H1 (cell line): Measurements from ENCODE around the gene ATE1. TPM values are rescaled to one million over a fixed set of nuclear protein-coding genes. Genes with fewer than 3 reads are reported as not detected.
A peak's percentile ranks its signal among the peaks of the same experiment; 100 is the strongest.

Experiments
- CTCF ChIA-PET: fragments of 300-600 bp; sonication (Branson Sonifier 250); formaldehyde crosslinking; loops from one replicate; lab custom pipeline; 2021; ENCODE audit not compliant: partially characterized antibody; lab: Charles Lee
- POLR2A ChIA-PET: fragments of 300-600 bp; sonication (Branson Sonifier 250); formaldehyde crosslinking; loops from one replicate; lab custom pipeline; 2021; ENCODE audit warnings: inconsistent platforms; ENCODE audit not compliant: partially characterized antibody; lab: Charles Lee
- DNase-seq, 2 experiments: peaks; one replicate each; pipeline versions ENCODE4 v3.0.0 to v3.0.0-alpha.2; 2010 to 2022; ENCODE audit warnings: low spot score in 2 of 2, low read depth in 1 of 2, mixed read lengths in 1 of 2
- FAIRE-seq: peaks from 2 replicates; lab custom pipeline; 2011; peaks lifted over from hg19 to GRCh38; lab: Jason Lieb, UNC
- H2AFZ ChIP-seq: 2 replicates; pipeline ENCODE4 v1.8.1; 2012; ENCODE audit warnings: low read length, inconsistent platforms
- H2AK5ac ChIP-seq: 2 replicates; pipeline ENCODE4 v1.6.1; 2013; ENCODE audit warnings: low read depth, low read length
- H2BK120ac ChIP-seq: replicated peaks from 2 replicates; pipeline ENCODE3; 2013; ENCODE audit warnings: low read depth, low read length, inconsistent platforms
- H2BK12ac ChIP-seq: 2 replicates; pipeline ENCODE4 v1.6.1; 2013; ENCODE audit warnings: low read depth, low read length
- H2BK15ac ChIP-seq: 2 replicates; pipeline ENCODE4 v1.6.1; 2013; ENCODE audit warnings: low read length
- H2BK20ac ChIP-seq: 2 replicates; pipeline ENCODE4 v1.6.1; 2013; ENCODE audit warnings: low read length
- H2BK5ac ChIP-seq: 2 replicates; pipeline ENCODE4 v1.6.1; 2013; ENCODE audit warnings: low read depth, low read length
- H3K14ac ChIP-seq: 2 replicates; pipeline ENCODE4 v1.6.1; 2013; ENCODE audit warnings: inconsistent platforms; ENCODE audit not compliant: insufficient read length
- H3K18ac ChIP-seq: 2 replicates; pipeline ENCODE4 v1.6.1; 2013; ENCODE audit warnings: low read length; ENCODE audit errors: extremely low read depth
- H3K23ac ChIP-seq: 2 replicates; pipeline ENCODE4 v1.6.1; 2013; ENCODE audit warnings: inconsistent platforms; ENCODE audit not compliant: insufficient read length
- H3K23me2 ChIP-seq: 2 replicates; pipeline ENCODE4 v1.6.1; 2013; ENCODE audit warnings: low read depth, low read length
- H3K27ac ChIP-seq: 2 replicates; pipeline ENCODE4 v1.6.1; 2011; ENCODE audit warnings: low read depth, low read length, inconsistent platforms
- H3K27me3 ChIP-seq, 4 experiments: replicated peaks in 1 of 4; 1 replicate in 1 of 4; 2 replicates in 3 of 4; pipeline versions ENCODE4 v1.6.1 to v1.8.1; 2011 to 2013; ENCODE audit warnings: low read length in 3 of 4, mild to moderate bottlenecking in 3 of 4, inconsistent platforms in 2 of 4, mixed read lengths in 2 of 4, moderate library complexity in 1 of 4; ENCODE audit not compliant: control insufficient read depth in 3 of 4, insufficient read depth in 3 of 4; ENCODE audit errors: extremely low read depth in 1 of 4
- H3K36me3 ChIP-seq, 4 experiments: 2 replicates each; pipeline versions ENCODE4 v1.6.1 to v1.8.1; 2011 to 2013; ENCODE audit warnings: mild to moderate bottlenecking in 4 of 4, low read length in 3 of 4, moderate library complexity in 2 of 4, control low read depth in 1 of 4, inconsistent platforms in 1 of 4; ENCODE audit not compliant: insufficient read depth in 4 of 4, control insufficient read depth in 2 of 4
- H3K4ac ChIP-seq: replicated peaks from 2 replicates; pipeline ENCODE3; 2013; ENCODE audit warnings: low read length, low read depth, mixed read lengths, inconsistent platforms; ENCODE audit not compliant: insufficient read length
- H3K4me1 ChIP-seq, 4 experiments: replicated peaks in 1 of 4; 1 replicate in 1 of 4; 2 replicates in 3 of 4; pipeline versions ENCODE4 v1.6.1 to v1.8.1; 2011 to 2013; ENCODE audit warnings: low read length in 3 of 4, inconsistent platforms in 2 of 4, mixed read lengths in 1 of 4; ENCODE audit not compliant: insufficient read depth in 4 of 4, control insufficient read depth in 3 of 4
- H3K4me2 ChIP-seq, 2 experiments: 2 replicates each; pipeline versions ENCODE4 v1.6.1 to v1.8.1; 2011 to 2013; ENCODE audit warnings: low read depth in 2 of 2, low read length in 2 of 2, control low read depth in 1 of 2, inconsistent platforms in 1 of 2, mild to moderate bottlenecking in 1 of 2; ENCODE audit not compliant: insufficient read depth in 1 of 2
- H3K4me3 ChIP-seq, 4 experiments: fragments of 200-600, 300-600 bp in 1 of 4; sonication (generic), shearing (Covaris generic), sonication (Bioruptor Twin) in 1 of 4; 2 replicates each; pipeline versions ENCODE4 v1.5.1 to v1.8.1; 2011 to 2016; ENCODE audit warnings: low read length in 4 of 4, low read depth in 3 of 4, control low read depth in 2 of 4, inconsistent platforms in 2 of 4, mild to moderate bottlenecking in 2 of 4, mixed read lengths in 1 of 4, moderate library complexity in 1 of 4; ENCODE audit not compliant: insufficient read depth in 2 of 4; ENCODE audit errors: extremely low read depth in 1 of 4
- H3K56ac ChIP-seq: replicated peaks from 2 replicates; pipeline ENCODE3; 2013; ENCODE audit warnings: low read depth, mild to moderate bottlenecking, mixed read lengths, low read length, inconsistent platforms; ENCODE audit not compliant: insufficient read length
- H3K79me1 ChIP-seq: 2 replicates; pipeline ENCODE4 v1.6.1; 2013; ENCODE audit warnings: low read depth, low read length, control low read depth
- H3K79me2 ChIP-seq, 2 experiments: 2 replicates each; pipeline versions ENCODE4 v1.6.1 to v1.8.1; 2012 to 2013; ENCODE audit warnings: low read length in 2 of 2, mild to moderate bottlenecking in 2 of 2, inconsistent platforms in 1 of 2; ENCODE audit not compliant: insufficient read depth in 2 of 2, control insufficient read depth in 1 of 2
- H3K9ac ChIP-seq, 4 experiments: replicated peaks in 1 of 4; 1 replicate in 1 of 4; 2 replicates in 3 of 4; pipeline versions ENCODE4 v1.6.1 to v1.8.1; 2011 to 2013; ENCODE audit warnings: low read depth in 3 of 4, low read length in 3 of 4, control low read depth in 2 of 4, mild to moderate bottlenecking in 2 of 4, moderate library complexity in 2 of 4, inconsistent platforms in 1 of 4; ENCODE audit errors: extremely low read depth in 1 of 4
- H3K9me3 ChIP-seq, 2 experiments: 2 replicates each; pipeline versions ENCODE4 v1.6.1 to v1.8.1; 2012 to 2013; ENCODE audit warnings: mild to moderate bottlenecking in 2 of 2, moderate library complexity in 2 of 2, control low read depth in 1 of 2, inconsistent platforms in 1 of 2, low read depth in 1 of 2, low read length in 1 of 2, mixed read lengths in 1 of 2; ENCODE audit not compliant: insufficient read depth in 2 of 2
- H4K20me1 ChIP-seq, 2 experiments: replicated peaks in 1 of 2; 2 replicates each; pipeline versions ENCODE3 to v1.8.1; 2011 to 2013; ENCODE audit warnings: inconsistent platforms in 2 of 2, low read length in 2 of 2, mild to moderate bottlenecking in 1 of 2; ENCODE audit not compliant: insufficient read depth in 2 of 2, control insufficient read depth in 1 of 2
- H4K5ac ChIP-seq: 2 replicates; pipeline ENCODE4 v1.6.1; 2013; ENCODE audit warnings: low read length, low read depth, mixed read lengths, inconsistent platforms; ENCODE audit not compliant: insufficient read length
- H4K8ac ChIP-seq: 2 replicates; pipeline ENCODE4 v1.8.0; 2013; ENCODE audit warnings: mild to moderate bottlenecking, moderate library complexity, low read length, inconsistent platforms; ENCODE audit not compliant: insufficient read depth; ENCODE audit errors: extremely low read depth
- H4K91ac ChIP-seq: replicated peaks from 2 replicates; pipeline ENCODE3; 2013; ENCODE audit warnings: low read length, mixed read lengths, inconsistent platforms; ENCODE audit not compliant: insufficient read length
- HDAC6 ChIP-seq: IDR thresholded peaks from one replicate; pipeline ENCODE4 v1.7.1; 2012; ENCODE audit warnings: low read depth, mild to moderate bottlenecking, inconsistent platforms, low read length, moderate library complexity
- POLR2A ChIP-seq, 2 experiments: IDR thresholded peaks; 1 replicate in 1 of 2; 2 replicates in 1 of 2; pipeline ENCODE4 v1.6.1; 2011; ENCODE audit warnings: low read depth in 2 of 2, low read length in 2 of 2, mild to moderate bottlenecking in 2 of 2; ENCODE audit errors: control extremely low read depth in 1 of 2
- POU5F1 ChIP-seq: IDR thresholded peaks from 2 replicates; pipeline ENCODE4 v1.6.1; 2011; ENCODE audit warnings: low read depth, mild to moderate bottlenecking, low read length, moderate library complexity
- SIN3A ChIP-seq, 2 experiments: IDR thresholded peaks in 1 of 2; conservative IDR thresholded peaks in 1 of 2; 2 replicates each; pipeline ENCODE4 v1.6.1; 2011 to 2012; ENCODE audit warnings: low read length in 2 of 2, improper control_type of control experiment in 1 of 2, low read depth in 1 of 2, mild to moderate bottlenecking in 1 of 2
- SP2 ChIP-seq: IDR thresholded peaks from 2 replicates; pipeline ENCODE4 v1.6.1; 2012; ENCODE audit warnings: mild to moderate bottlenecking, low read length, inconsistent platforms
- SP4 ChIP-seq: IDR thresholded peaks from 2 replicates; pipeline ENCODE4 v1.6.1; 2012; ENCODE audit warnings: low read length, inconsistent platforms
- TAF1 ChIP-seq: IDR thresholded peaks from 2 replicates; pipeline ENCODE4 v1.6.1; 2011; ENCODE audit warnings: mild to moderate bottlenecking, low read depth, low read length
- TCF12 ChIP-seq: IDR thresholded peaks from 2 replicates; pipeline ENCODE4 v1.6.1; 2011; ENCODE audit warnings: low read depth, mild to moderate bottlenecking, low read length
- TEAD4 ChIP-seq: IDR thresholded peaks from 2 replicates; pipeline ENCODE4 v1.6.1; 2012; ENCODE audit warnings: low read depth, low read length, inconsistent platforms, mixed read lengths
- YY1 ChIP-seq: IDR thresholded peaks from 2 replicates; pipeline ENCODE4 v1.6.1; 2011; ENCODE audit warnings: low read depth, mild to moderate bottlenecking, low read length
- WGBS, 2 experiments: shearing (Covaris generic) in 1 of 2; methylation state at CpG; one replicate each; pipeline versions ENCODE4 v1.1.6 to v1.1.7; 2013 to 2015; ENCODE audit warnings: low lambda C conversion rate in 2 of 2, mixed read lengths in 2 of 2, inconsistent platforms in 1 of 2, low coverage in 1 of 2, missing lambda C conversion rate in 1 of 2; ENCODE audit not compliant: insufficient replicate concordance in 2 of 2, insufficient coverage in 1 of 2, insufficient read length in 1 of 2; ENCODE audit errors: extremely low coverage in 1 of 2, missing lambda C conversion rate in 1 of 2; 5-methylcytosine and 5-hydroxymethylcytosine counted together
- polyA plus RNA-seq, 7 experiments: library from polyadenylated mRNA; depleted of rRNA in 3 of 7; stranded (reverse) in 5 of 7; unstranded in 2 of 7; fragments of >200 nt in 5 of 7; fragments of 200-250 nt in 2 of 7; gene quantifications; 1 replicate in 5 of 7; 2 replicates in 1 of 7; 4 replicates in 1 of 7; pipeline versions ENCODE4 v1.2.1 to v1.2.3, GENCODE V29; 2011 to 2013; ENCODE audit warnings: missing spikeins in 2 of 7, mixed read lengths in 2 of 7
- total RNA-seq: library from RNA; stranded (reverse); fragmentation: NEBNext Ultra II Directional; extraction: Animal tissue kit (Norgen Biotek cat#: 25700); gene quantifications from 2 replicates; pipeline ENCODE4 v1.2.1, GENCODE V29; 2021
- TF ChIP-seq, protein P1 (sequence below): IDR thresholded peaks from 2 replicates; pipeline ENCODE4 v1.6.1; 2012; ENCODE audit warnings: inconsistent platforms
- TF ChIP-seq, protein P2 (sequence below): IDR thresholded peaks from 2 replicates; pipeline ENCODE4 v1.6.1; 2012; ENCODE audit warnings: inconsistent platforms

The ATE1 gene
- total and polyA plus RNA-seq, 2 of the 8 experiments (the other 6 are each of a cell fraction or from before 2014, with no cell fraction given) = 8.8 to 26.9 TPM

DNA sequence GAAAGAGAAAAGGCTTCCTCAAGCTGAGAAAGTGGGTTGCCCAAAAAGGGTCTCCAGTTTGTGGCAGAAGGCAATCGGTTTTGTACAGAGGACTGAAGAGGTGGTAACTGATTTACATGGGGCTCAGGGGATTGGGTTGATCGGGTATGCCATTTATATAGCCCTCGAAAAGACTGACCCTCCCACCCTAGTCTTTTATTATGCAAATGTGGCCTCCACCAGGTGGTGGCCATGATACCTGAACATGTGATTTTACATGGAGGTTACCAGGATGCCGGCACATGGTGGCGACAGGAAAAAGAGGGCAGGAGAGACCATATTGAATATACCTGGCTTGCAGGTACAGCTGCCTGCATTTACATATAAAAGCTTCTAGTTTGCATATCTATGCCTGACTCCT, 36.7 kb downstream of the ATE1 start:
- CTCF ChIA-PET = interaction anchor here (0.7 to 6.9 kb wide), 4 partner anchors 9 to 228 kb away, joined by 3 to 46 read pairs (median 4); no protein-coding TSS in a partner anchor
- peak overlapping the region; percentile 86 for H3K27ac ChIP-seq
- TF ChIP-seq, protein P1, sequence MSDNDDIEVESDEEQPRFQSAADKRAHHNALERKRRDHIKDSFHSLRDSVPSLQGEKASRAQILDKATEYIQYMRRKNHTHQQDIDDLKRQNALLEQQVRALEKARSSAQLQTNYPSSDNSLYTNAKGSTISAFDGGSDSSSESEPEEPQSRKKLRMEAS = peak; percentile 98
- TF ChIP-seq SIN3A (conservative IDR thresholded peaks at IDR 0.05 in 1 of 2, IDR thresholded peaks at IDR 0.05 in 1 of 2; ENCODE audit: low read depth in 1 of 2, low read length in 2 of 2) (peak; percentile 28 to 53; a peak in 1 of 4 replicates), SP4 (0 out of 2 replicates have a peak, but pooled peaks have one; percentile 48), HDAC6 (no peak), TAF1 (peak; percentile 37; the same call in 1 of the 2 replicates), TCF12 (peak; percentile 88), SP2 (no peak), POU5F1 (peak; percentile 97), POLR2A (IDR thresholded peaks at IDR 0.05; ENCODE audit: control extremely low read depth in 1 of 2, low read depth in 2 of 2, low read length in 2 of 2) (peak; percentile 62 to 77), YY1 (peak; percentile 94), TEAD4 (0 out of 2 replicates have a peak, but pooled peaks have one; percentile 9)
- TF ChIP-seq, protein P2, sequence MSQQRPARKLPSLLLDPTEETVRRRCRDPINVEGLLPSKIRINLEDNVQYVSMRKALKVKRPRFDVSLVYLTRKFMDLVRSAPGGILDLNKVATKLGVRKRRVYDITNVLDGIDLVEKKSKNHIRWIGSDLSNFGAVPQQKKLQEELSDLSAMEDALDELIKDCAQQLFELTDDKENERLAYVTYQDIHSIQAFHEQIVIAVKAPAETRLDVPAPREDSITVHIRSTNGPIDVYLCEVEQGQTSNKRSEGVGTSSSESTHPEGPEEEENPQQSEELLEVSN = peak; percentile 81

More for the DNA sequence above, 36.7 kb downstream of the ATE1 start:
- Histone ChIP-seq H3K79me1 (no peaks in the 10 kb centered on the region; the same call in 1 of the 2 replicates), H3K4me2 (peak overlapping the region; percentile 52 to 55), H3K27me3 (no peaks in the 10 kb centered on the region), H4K8ac (no peak overlapping the region), H3K18ac (no peak overlapping the region; the same call in 1 of the 2 replicates), H2BK20ac (peak overlapping the region; percentile 63; the same call in 1 of the 2 replicates), H3K23me2 (no peaks in the 10 kb centered on the region), H2BK120ac (peak overlapping the region; percentile 47), H3K56ac (no peak overlapping the region), H2BK15ac (no peak overlapping the region), H2BK12ac (no peak overlapping the region), H3K79me2 (peaks cover 0 to 5% of the 10 kb centered on the region in 2 experiments; a peak in 1 of 4 replicates), H2AFZ (0 out of 2 replicates have a peak overlapping the region, but pooled peaks have one; percentile 18), H4K91ac (peak overlapping the region; percentile 12), H3K4ac (peak overlapping the region; percentile 28), H2BK5ac (peak overlapping the region; percentile 76; the same call in 1 of the 2 replicates), H2AK5ac (no peak overlapping the region; the same call in 1 of the 2 replicates), H4K5ac (peak overlapping the region; percentile 76), H3K36me3 (peaks cover 0 to 6% (median under 1%) of the 10 kb centered on the region in 4 experiments; a peak in 2 of 8 replicates), H3K23ac (no peak overlapping the region), H3K4me3 (peak overlapping the region in 1 of 4 experiments; percentile 47; a peak in 3 of 8 replicates), H3K9ac (0 out of 7 replicates have a peak overlapping the region, but pooled peaks of 2 of the 4 experiments have one; percentile 13), H3K9me3 (no peaks in the 10 kb centered on the region; a peak in 1 of 4 replicates), H3K14ac (no peak overlapping the region), H4K20me1 (no peaks in the 10 kb centered on the region), H3K4me1 (peaks cover 2 to 11% (median 6%) of the 10 kb centered on the region in 4 experiments; a peak in 6 of 7 replicates)
- 3% methylated on average over 5 of the region's 5 CpGs; no CpG with 5 or more reads in 1 of the 2 experiments for WGBS, 2 experiments
- peak; percentile 76 to 86 for DNase-seq
- POLR2A ChIA-PET = interaction anchor here (0.8 to 1.6 kb wide), 5 partner anchors 9 to 815 kb away, joined by 3 to 8 read pairs (median 4); no protein-coding TSS in a partner anchor
- peak; percentile 100 for FAIRE-seq
